GM12891 (cell line): Measurements from ENCODE around the gene C22orf15.

Experiments
- DNase-seq: peaks from one replicate; pipeline ENCODE4 v3.0.0; 2011; ENCODE audit warnings: low spot score; ENCODE audit not compliant: insufficient read length
- FAIRE-seq: peaks from 2 replicates; lab custom pipeline; 2011; peaks lifted over from hg19 to GRCh38; lab: Jason Lieb, UNC
- PAX5 ChIP-seq: IDR thresholded peaks from 2 replicates; pipeline ENCODE4 v1.6.1; 2011; ENCODE audit warnings: low read length, moderate library complexity, mild to moderate bottlenecking; ENCODE audit not compliant: insufficient read depth, severe bottlenecking
- POLR2A ChIP-seq: IDR thresholded peaks from 2 replicates; pipeline ENCODE4 v1.6.1; 2011; ENCODE audit warnings: low read depth, low read length, control low read depth
- POLR2AphosphoS5 ChIP-seq: IDR thresholded peaks from 2 replicates; pipeline ENCODE4 v1.6.1; 2011; ENCODE audit warnings: low read depth, low read length, control low read depth
- POU2F2 ChIP-seq: IDR thresholded peaks from 2 replicates; pipeline ENCODE4 v1.6.1; 2011; ENCODE audit warnings: low read depth, mild to moderate bottlenecking, control low read depth, low read length, moderate library complexity
- SPI1 ChIP-seq: IDR thresholded peaks from 2 replicates; pipeline ENCODE4 v1.6.1; 2011; ENCODE audit warnings: low read depth, low read length, control low read depth
- TAF1 ChIP-seq: IDR thresholded peaks from 2 replicates; pipeline ENCODE4 v1.6.1; 2011; ENCODE audit warnings: low read depth, low read length, control low read depth

The C22orf15 gene

DNA sequence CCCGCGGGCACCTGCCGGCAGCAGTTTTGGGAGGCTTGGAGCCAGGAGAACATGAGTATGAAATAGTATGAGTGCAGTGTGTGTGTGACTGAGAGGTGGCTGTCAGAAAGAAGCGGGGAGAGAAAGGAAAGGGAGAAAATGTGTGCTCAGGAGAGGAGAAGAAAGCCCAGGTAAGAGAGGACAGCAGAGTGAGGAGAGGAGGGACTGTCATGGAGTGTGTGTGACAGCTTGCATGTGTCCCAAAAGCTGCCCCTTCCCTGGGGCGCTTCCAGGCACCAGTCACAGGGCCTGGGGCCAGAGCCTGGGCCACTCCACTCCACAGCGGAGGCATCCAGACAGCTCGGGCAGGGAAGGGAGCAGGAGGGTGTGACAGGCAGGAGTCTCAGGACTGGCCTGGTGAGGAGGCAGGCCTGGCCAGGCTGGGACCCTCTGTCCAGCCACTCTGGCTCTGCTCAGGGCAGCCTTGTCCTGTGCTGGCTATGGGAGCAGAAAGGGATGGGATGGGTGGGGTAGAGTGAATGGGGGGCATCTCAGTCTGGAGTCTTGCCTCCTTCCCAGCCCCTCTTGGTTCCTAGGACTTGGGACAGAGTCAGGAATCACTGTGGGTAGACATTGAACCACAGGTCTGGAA, 10.8 kb downstream of the C22orf15 start:
- FAIRE-seq (no peak), DNase-seq (no peak)
- TF ChIP-seq TAF1 (no peak), SPI1 (no peak), POLR2AphosphoS5 (no peak), POU2F2 (no peak), PAX5 (no peak), POLR2A (no peak)

DNA sequence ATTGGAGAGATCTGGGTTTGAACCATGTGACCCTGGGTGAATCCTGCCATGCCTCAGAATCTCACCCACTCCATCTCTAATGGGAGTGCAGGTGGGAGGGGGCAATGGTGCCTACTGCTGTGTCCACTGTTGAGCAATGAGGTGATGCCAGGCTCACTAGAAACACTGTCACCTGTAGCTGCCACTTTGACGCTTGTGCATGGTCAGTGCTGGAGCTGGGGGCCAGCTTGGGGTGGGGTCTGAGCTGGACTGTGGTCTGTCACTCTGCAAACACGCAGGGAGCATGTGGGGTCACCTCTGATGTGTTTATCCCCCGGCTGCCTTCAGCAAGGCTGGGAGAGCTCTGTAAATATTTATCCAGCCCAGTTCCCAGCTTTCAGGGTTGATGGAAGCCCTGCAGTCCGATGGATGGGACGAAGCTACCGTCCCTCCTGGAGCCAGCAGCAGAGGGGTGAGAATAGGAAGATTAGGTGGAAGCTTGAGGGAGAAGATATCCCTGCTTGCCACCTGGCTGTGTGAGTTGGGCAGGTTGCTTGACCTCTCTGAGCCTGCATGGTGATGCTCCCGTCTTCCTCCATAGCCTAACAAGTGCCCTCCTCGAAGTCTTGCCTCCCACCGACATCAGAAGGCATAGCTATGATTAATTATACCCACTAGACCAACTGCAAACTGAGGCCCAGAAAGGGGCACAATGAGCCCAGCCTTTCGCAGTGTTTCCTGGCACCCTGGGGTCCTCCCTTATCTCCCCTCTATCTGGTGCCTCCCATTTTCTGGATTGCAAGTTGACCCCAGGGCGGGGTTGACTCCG, 11.5 kb downstream of the C22orf15 start:
- DNase-seq (no peak), FAIRE-seq (no peak)
- TF ChIP-seq POLR2AphosphoS5, result no peak
- no peak for TF ChIP-seq POLR2A
- TF ChIP-seq SPI1, result no peak
- TF ChIP-seq TAF1, result no peak
- TF ChIP-seq PAX5, result no peak
- no peak for TF ChIP-seq POU2F2

DNA sequence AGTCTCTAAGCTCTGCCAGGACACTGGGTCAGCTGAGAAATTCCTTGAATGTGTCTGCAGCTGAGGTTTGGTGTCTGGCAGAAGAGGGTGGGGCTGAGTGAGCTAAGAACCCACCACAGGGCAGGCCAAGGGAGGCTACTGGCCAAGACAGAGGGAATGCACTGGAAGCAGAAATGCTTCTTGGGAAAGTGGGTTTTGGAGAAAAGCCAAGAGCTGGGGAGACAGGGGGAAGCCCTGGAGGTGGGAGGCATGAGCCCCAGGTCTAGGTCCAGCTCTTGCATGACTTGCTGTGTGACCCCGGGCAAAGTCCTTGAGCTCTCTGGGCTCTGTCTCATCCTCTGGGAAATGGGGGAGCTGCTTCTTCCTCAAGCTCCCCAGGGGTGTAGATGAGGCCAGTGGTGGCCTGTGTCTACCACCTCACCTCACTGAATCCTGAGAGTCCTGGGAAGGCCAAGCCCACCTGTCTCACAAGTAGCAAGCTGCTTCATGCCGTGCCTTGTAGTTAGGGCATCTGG, 12.2 kb downstream of the C22orf15 start:
- FAIRE-seq, result no peak
- DNase-seq, result no peak
- TF ChIP-seq POU2F2, result no peak
- TF ChIP-seq POLR2AphosphoS5, result no peak
- no peak for TF ChIP-seq PAX5
- no peak for TF ChIP-seq SPI1
- TF ChIP-seq POLR2A, result no peak
- no peak for TF ChIP-seq TAF1

DNA sequence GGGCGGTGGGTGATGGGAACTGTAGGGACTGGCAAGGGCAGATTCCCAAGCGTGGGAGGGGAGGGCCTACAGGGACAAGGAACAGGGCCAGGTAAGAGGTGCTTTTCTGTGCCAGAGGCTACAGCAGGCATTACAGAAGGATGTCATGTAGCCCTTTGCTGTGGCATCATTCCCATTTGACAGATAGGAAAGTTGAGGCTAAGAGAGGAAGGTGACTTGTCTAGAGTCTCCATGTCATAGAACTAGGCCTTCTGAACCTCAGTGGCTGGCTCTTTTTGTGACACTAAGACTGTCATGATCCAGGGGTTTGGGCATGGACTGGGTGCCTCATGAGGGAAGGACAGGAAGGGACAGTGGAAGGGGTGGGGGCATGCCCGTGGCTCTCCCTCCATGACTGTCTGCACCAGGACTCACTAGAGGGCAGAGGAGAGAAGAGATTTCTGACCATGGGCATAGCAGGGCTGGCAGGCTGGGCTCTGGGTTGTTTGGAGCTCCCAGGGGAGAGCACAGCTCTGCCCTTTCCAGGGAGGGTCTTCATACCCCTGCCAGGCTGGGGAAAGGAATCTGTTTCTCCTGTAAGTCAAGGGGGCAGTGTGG, 13.1 kb downstream of the C22orf15 start:
- DNase-seq, result no peak

DNA sequence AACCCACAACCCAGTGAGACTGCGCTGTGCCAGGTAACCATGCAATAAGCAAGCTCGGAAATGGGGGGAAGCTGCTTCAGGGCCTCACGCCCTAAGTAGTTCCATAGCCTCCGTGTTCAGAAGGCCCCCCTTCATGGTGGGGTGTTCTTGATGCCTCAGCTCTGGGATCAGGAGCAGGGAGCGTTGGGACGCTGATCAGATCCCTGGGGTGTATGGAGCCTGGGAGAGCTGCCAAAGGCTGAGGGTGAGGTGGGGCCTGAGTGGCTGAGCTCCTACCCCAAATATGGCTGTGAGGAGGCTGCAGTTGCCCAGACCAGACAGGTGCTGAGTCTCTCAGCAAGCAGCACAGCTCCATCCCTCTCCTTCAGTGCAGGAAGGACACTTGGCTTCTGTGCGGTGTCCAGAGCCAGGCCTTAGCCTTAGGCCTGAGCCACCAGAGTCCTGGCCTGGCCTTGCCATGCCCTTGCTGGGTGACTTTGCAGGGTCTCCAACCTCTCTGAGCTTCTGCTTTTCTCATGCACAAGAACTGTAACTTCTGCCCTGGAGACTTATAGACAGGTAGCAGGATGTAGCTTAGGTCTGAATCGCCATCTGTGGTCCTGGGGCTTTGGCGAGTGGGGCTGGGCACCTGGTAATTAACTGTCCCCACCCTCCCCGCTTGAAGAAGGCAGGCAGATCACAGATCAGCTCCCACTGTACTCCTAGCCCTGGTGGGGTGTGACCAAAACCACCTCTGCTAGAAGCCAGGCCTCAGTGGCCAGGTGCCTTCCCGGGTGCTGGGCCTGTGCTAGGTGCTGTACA, 15.2 kb downstream of the C22orf15 start:
- FAIRE-seq, result no peak
- DNase-seq, result no peak

More for the DNA sequence above, 13.1 kb downstream of the C22orf15 start:
- FAIRE-seq, result no peak
- TF ChIP-seq SPI1, result no peak
- TF ChIP-seq POU2F2, result no peak
- no peak for TF ChIP-seq TAF1
- no peak for TF ChIP-seq PAX5
- TF ChIP-seq POLR2AphosphoS5, result no peak
- no peak for TF ChIP-seq POLR2A

DNA sequence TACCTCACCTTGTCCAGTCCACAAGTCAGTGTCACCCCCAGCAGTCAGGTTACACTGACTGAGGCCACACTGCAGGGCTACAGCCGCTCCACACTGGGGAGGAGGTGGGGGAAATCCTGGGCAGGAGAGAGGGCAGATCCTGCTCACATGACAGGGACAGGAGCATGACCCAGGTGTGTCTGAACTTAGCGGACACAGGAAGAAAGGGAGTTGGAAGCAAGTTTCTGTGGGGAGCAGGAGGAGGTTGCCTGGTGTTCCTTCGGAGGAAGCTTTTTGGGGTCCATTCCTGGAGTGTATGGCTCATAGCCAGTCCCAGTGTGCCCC, 15.7 kb downstream of the C22orf15 start:
- TF ChIP-seq TAF1 (no peak), PAX5 (no peak)
- DNase-seq, result no peak
- no peak for FAIRE-seq

More for the DNA sequence above, 15.2 kb downstream of the C22orf15 start:
- TF ChIP-seq POLR2A, result no peak
- TF ChIP-seq POU2F2, result no peak
- TF ChIP-seq SPI1, result no peak
- TF ChIP-seq POLR2AphosphoS5, result no peak
- TF ChIP-seq TAF1, result no peak
- no peak for TF ChIP-seq PAX5

DNA sequence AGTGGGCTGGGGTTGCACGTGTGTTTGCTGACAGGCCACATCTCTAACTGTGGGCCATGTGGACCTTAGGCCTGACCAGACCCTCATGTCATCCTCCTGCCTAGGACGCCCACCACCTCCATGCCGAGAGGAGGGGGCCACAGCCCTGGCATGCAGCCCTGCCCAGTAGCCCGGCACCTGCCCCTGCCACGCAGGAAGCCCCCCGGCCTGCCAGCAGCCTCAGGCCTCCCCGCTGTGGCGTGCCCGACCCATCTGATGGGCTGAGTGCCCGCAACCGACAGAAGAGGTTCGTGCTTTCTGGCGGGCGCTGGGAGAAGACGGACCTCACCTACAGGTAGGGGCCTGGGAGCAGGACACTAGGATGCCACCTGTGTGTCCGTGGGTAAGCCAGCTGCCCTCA, 16.3 kb downstream of the C22orf15 start:
- no peak for FAIRE-seq
- no peak for DNase-seq
- TF ChIP-seq POLR2AphosphoS5 (no peak), TAF1 (no peak), POU2F2 (no peak), PAX5 (no peak), POLR2A (no peak), SPI1 (no peak)

DNA sequence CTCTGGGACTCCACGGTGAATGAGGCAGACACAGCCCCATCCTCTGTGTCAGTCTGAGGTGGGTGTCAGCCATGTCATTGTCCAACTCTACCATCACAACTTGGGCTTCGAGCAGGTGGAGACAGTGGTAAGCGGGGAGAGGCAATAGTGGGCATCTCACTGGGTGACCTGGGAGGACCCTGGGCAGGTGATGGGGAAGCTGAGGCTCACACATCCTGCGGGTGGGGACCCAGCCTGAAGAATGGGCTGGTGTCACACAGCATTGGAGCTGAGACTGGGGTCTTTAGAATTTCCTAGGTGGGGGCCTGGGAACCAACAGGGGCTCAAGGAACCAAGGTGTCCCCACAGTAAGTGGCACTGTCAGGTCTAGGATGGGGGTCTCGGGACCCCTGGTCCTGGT, 16.9 kb downstream of the C22orf15 start:
- TF ChIP-seq POLR2AphosphoS5 (no peak), POU2F2 (no peak), TAF1 (no peak), POLR2A (no peak), PAX5 (no peak), SPI1 (no peak)
- DNase-seq (no peak), FAIRE-seq (no peak)

DNA sequence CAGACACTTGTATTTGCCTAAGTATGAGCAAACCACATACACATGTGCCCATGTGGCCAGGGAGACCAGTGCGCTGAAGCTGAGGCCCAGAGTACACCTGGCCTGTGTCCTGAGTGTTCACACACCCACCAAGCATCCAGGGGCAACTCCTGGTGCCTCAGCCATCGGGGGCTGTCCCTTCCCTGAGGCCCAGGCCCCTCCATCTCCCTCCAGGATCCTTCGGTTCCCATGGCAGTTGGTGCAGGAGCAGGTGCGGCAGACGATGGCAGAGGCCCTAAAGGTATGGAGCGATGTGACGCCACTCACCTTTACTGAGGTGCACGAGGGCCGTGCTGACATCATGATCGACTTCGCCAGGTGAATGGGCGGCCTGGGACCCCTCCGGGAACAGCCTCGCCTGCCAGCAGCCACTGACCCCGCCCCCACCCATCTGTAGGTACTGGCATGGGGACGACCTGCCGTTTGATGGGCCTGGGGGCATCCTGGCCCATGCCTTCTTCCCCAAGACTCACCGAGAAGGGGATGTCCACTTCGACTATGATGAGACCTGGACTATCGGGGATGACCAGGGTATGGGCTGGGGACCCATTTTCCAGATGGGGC, 17.5 kb downstream of the C22orf15 start:
- no peak for TF ChIP-seq POU2F2
- TF ChIP-seq SPI1, result no peak
- no peak for TF ChIP-seq POLR2AphosphoS5
- no peak for TF ChIP-seq TAF1
- TF ChIP-seq PAX5, result no peak
- TF ChIP-seq POLR2A, result no peak
- DNase-seq (no peak), FAIRE-seq (no peak)
